HG03097 (cell line): ENCODE results near the gene KHDRBS1.
"Not testable (repeated sequence)": the region's sequence is repeated elsewhere in the genome, so short reads cannot be mapped to it uniquely, and the experiment has no call there.

Experiments
- ATAC-seq: cut with Tn5 transposase; IDR thresholded peaks from one replicate; pipeline ENCODE4 v1.9.1; 2021; ENCODE audit not compliant: unreplicated experiment, low FRiP score

Gene KHDRBS1

DNA sequence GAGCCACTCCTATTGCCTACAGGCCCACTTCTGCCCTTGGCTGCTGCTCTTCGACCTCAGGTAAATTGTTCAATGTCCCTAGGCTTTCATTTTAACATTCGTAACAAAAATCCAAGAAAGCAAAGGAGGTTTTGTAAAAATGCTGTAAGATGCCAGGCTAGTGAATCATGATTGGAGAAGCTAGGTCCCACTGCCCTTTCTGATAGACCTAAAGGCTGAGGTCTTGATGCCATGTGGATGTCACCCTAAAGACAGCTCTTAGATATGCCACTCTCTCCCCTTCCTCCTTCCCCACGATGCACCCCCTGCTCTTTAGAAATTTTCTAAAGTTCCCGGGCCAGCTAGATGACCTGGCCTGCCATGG lies 49.2 kb downstream of the KHDRBS1 start:
- ATAC-seq: no peak

DNA sequence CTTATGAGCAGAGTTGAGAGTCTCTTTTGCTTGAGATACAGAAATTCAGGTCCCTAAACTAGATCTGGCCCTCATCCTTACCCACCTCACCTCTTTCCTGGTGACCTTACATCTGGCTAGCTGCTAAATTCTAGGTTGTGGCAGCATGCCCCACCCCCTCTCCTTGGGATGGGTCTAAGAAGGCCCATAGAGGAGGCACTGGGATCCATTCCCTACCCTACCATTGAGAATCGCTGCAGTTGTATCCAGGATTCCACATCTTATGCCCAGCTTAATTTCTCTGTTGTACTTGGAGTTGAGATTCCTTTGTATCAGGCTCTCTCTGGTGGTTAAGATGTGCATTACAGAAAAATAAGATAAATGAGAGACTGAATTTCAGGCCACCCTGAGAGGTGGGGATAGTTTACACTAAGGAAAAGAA lies 49.6 kb downstream of the KHDRBS1 start:
- ATAC-seq: no peak

DNA sequence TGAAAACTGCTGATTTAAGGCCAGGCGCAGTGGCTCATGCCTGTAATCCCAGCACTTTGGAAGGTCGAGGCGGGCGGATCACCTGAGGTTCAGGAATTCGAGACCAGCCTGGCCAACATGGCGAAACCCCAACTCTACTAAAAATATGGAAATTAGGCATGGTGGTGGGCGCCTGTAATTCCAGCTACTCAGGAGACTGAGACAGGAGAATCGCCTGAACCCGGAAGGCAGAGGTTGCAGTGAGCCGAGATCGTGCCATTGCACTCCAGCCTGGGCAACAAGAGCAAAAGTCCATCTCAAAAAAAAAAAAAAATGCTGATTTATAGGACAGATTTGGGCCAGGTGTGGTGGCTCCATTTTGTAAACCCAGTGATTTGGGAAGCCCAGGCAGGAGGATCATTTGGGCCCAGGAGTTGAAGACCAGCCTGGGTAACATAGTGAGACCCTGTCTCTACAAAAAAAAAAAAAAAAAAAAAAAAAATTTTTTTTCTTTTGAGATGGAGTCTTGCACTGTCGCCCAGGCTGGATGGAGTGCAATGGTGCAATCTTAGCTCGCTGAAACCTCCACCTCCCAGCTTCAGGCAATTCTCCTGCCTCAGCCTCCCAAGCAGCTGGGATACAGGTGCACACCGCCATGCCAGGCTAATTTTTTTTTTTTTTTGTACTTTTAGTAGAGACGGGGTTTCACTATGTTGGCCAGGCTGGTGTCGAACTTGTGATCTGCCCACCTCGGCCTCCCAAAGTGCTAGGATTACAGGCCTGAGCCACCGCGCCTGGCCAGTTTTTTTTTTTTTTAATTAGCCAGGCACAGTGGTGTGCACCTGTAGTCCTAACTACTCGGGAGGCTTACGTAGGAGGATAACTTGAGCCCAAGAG lies 52.2 kb downstream of the KHDRBS1 start:
- not testable (repeated sequence) for ATAC-seq

DNA sequence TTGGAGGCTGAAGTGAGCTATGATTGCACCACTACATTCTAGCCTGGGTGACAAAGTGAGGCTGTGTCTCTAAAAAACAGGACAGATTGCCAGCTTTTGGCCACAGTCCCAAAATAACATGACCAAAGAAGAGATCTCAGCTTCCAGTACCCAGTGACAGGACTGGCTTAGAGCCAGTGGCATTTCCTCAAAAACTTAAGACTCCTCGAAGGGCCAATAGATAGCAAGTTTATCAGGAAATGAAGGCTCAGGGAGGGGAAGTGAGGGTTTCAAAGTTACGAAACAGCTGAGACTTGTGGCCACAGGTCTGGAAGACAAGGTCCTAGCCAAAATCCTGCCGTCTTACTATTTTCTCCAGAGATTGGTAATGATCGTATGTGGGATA lies 52.8 kb downstream of the KHDRBS1 start:
- no peak for ATAC-seq

DNA sequence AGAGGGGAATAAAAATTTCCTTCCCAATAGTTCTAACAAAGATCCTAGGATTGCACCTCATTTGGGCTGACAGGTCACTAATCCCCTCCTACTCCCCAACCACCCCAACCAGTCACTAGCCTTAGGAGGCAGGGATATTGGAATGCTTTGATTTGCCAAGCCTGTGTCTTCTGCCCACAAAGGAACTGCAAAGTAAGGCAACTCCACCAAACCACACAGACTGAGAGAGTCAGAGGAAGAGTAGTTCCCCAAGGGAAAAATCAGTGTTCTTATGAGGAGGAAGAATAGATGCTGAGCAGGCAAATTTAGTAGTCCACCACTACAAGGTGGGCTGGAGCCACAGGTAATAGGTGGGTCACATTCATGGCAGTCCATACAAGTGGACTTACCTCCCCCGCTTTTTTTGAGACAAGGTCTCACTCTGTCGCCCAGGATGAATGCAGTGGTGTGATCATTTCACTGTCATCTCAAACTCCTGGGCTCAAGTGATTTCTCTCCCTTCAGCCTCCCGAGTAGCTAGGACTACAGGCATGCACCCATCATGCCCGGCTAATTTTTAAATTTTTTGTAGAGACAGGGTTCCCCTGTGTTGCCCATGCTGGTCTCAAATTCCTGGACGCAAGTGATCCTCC lies 55.4 kb downstream of the KHDRBS1 start:
- no peak for ATAC-seq

DNA sequence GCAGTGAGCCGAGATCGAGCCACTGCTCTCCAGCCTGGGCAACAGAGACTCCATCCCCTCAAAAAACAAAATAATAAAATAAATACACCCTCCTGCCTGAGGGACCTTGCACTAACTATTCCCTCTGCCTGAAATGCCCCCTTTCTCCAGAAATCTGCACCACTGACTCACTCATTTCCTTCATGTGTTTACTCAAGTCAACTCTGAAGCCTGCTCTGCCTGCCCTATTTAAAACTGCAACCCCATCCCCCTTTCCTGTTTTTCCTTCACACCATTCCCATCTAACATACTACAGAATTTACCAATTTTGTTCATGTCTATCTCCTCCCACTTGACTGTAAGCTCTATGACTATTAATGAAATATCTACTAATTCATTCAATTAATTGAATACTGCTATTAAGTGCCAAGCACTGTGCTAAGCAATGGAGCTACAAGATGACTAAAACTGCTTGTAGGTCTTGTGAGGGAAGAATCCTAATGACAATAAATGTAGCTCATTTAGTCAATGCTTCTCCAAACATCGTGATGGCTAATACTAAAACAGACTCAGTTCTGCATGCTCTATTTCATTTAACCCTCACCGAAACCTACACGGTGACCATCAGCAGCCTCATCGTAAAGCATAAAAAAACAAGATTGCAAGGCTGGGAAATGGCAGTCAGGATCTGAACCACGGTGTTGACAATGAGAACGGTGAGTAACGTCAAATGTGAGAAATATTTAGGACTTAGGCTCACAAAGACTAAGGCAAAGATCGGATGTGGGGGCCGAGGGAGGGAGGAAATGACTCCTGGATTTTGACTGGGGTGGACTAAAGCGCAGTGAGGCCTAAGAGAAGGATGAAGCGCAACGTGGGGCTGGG lies 58.3 kb downstream of the KHDRBS1 start:
- no peak for ATAC-seq

DNA sequence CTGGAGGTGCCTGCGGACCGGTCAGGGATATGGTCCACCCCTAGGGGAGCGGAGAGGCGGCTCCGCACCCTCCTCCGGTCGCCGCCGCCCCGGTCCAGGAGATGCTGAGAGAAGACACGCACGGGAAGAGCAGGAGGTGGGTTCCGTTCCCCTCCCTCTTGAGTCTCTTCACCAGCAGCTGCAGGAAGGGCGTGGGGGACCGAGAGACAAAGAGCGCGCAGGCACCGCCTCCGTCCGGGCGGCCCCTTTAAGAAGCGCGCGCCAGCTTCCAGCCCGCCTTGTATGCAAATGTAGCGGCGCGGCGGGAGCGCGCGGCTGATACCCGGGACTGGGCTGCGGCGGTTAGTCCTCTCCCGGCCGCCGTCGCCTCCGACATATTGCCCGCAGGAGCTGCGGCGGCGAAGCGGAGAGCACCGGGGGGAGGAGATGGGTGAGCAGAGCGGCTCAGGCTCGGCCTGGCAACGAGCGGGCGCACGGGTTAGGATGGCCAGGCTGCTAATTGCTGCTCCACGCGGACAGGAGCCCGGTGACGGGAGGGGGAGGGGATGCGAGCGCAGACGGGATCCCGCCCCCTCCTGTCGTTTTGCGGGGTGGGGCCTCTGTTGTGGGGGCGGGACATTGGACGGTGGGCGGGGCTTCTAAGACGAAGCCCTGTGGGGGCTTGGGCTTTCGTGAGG lies 59.1 kb downstream of the KHDRBS1 start, which contains the start of gene TMEM39B:
Gene TMEM39B, plus strand, starts transcription at position 318 of the 677 bp plus-strand sequence. Its CDS starts 109 bp downstream, at position 427.
- peak; percentile 87 for ATAC-seq

DNA sequence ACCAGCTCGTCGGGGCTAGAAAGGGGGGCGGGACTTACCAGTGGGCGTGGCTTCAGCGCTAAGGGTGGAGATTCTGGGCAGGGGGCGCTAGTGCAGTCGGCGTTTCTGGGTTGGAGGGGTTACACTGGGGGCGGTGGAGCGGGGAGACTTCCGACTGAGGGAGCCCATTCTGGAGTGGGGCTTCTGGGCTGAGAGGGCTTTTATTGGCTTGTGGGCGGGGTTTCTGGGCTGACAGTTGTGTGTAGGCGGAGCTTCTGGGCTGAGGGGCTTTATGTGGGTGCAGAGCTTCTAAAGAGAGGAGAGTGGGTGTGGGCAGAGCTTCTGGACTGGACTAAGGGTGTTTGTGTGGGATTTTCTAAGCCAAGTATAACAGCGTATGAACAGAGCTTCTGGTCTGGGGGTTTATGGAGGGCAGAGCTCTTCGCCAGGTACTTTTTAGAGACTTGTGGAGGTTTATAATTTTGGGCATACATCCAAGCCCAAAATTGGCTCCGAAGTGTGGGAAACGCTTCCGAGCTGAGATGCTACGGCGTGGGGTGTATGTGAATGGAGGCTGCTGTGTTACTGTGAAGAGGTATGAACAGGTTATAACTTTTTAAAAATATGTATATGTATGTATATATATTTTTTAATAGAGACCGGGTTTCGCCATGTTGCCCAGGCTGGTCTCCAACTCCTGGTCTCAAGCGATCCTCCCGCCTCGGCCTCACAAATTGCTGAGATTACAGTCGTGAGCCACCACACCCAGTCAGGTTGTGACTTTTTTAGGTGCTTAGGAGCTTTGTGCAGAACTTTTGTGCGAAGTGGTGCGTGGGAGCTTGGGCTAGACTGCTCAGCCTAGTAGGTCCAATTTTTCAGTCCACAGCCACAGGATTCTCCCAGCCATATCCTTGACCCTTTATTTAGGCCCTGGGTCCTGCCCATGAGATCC lies 59.9 kb downstream of the KHDRBS1 start:
- no peak for ATAC-seq

DNA sequence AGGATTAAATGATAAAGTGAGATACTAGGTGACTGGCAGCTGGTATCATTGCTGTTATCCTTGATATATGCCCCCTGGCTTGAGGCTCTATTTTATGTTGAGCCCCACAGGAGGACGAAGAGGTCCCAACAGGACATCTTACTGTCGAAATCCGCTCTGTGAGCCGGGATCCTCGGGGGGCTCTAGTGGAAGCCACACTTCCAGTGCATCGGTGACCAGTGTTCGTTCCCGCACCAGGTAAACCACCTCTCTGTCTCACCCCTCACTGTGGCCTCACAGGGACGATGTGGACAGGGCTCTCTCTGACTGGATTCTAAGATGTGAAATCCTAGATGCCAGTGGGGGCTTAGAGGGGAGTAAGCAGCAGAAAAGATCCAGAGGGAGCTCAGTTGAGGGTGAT lies 61.2 kb downstream of the KHDRBS1 start:
- no peak for ATAC-seq

DNA sequence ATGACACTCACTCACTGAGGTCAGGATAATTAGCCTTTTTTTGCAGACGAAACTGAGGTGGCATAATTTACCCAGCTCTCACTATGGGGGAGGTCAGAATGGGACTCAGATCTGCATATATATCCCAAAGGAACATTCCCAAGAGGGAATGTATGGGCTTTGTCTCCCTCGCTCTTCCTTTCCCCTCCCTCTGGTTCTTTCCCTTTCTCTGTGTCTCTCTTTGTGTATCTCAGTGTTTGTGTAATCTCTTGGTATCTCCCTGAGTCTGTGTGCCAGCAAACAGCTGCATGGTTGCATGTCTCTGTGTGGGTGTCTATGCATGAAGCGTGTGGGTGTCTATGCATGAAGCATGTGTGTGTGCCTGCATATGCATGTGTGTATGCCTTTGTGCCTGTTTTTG lies 63.8 kb downstream of the KHDRBS1 start:
- ATAC-seq: no peak

DNA sequence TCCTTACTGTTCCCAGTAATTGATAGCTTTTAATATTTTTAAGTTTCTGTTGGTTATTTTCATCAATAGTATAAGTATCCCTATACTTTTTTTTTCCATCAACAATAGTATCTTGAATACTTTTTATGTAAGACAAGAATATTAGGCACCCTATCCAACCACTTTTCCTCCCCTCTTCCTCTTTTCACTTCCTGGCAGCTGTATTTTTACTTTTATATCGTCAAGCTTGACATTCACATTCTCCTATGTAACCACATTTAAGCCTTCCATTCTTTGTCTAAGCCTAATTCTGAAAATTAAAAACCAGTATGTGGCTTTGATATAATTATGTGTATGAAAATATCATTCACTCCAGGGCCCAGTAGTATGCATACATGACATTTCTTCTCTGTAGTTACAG lies 68.4 kb downstream of the KHDRBS1 start:
- ATAC-seq: no peak

DNA sequence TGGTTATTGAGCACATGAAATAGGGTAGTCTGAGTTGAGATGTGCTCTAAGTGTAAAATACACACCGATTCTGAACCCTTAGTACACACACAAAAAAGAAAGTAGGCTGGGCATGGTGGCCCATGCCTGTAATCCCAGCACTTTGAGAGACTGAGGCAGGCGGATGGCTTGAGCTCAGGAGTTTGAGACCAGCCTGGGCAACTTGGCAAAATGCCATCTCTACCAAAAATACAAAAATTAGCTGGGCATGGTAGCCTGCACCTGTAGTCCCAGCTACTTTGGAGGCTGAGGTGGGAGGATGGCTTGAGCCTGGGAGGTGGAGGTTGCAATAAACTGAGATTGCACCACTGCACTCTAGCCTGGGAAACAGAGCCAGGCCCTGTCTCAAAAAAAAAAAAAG lies 72.7 kb downstream of the KHDRBS1 start:
- not testable (repeated sequence) for ATAC-seq

DNA sequence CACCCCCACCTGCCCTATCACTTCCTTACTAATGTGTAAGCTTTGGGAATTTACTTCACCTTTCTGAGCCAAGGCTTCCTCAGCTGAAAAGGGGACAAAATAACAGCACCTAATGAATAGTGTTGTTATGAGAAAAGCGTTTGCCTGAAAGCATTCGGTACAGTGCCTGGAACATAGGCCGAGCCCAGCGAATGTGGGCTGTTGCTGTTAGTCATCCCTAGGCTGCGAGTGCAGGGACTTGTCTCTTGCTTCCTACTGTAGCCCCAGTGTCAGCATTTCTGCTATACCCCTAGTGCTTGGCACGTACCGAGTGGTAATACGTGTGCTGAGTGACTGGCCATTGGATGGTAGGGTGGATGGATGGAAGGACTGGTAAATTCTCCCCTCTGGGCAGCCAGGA lies 77.5 kb downstream of the KHDRBS1 start:
- ATAC-seq: no peak

DNA sequence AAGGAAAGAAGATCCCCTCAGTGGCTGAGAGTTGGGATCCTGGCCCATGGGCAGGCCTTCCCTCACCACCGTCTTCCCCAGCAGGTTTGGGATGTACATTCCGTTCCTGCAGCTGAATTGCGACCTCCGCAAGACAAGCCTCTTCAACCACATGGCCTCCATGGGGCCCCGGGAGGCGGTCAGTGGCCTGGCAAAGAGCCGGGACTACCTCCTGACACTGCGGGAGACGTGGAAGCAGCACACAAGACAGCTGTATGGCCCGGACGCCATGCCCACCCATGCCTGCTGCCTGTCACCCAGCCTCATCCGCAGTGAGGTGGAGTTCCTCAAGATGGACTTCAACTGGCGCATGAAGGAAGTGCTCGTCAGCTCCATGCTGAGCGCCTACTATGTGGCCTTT lies 77.9 kb downstream of the KHDRBS1 start:
- no peak for ATAC-seq
